Stimulated activated memory B cell treated with anti-CD40 and anti-IgM and Interleukin-4, amounts not matched to agents 10 μg/mL and 1 μg/mL and 100 μg/mL, for 72 hours (primary cell): ENCODE results near the gene MAD1L1.

Source experiments
- ATAC-seq: fragments of 150-1000 bp; cut with Tn5 transposase; 2 replicates; pipeline ENCODE4 v1.10.0; 2021
- H3K27ac Mint-ChIP-seq: one replicate; pipeline ENCODE4 v1.8.0; 2022; ENCODE audit warnings: mild to moderate bottlenecking, mixed read lengths
- H3K27me3 Mint-ChIP-seq: one replicate; pipeline ENCODE4 v1.8.0; 2022; ENCODE audit warnings: mixed read lengths
- H3K36me3 Mint-ChIP-seq: one replicate; pipeline ENCODE4 v1.8.0; 2022; ENCODE audit warnings: mixed read lengths
- H3K4me1 Mint-ChIP-seq: one replicate; pipeline ENCODE4 v1.8.0; 2022; ENCODE audit warnings: mixed read lengths
- H3K4me3 Mint-ChIP-seq: one replicate; pipeline ENCODE4 v1.8.0; 2022; ENCODE audit warnings: mild to moderate bottlenecking, moderate library complexity, mixed read lengths
- H3K9me3 Mint-ChIP-seq: one replicate; pipeline ENCODE4 v1.8.0; 2022; ENCODE audit warnings: mixed read lengths

Gene MAD1L1

GRCh38 chr7:2118056-2118455, 114.7 kb downstream of the MAD1L1 start:
- Mint-ChIP-seq H3K36me3 (peaks cover 57% of the 10 kb centered on the region), H3K27ac (peak overlapping the region; percentile 35), H3K27me3 (no peaks in the 10 kb centered on the region), H3K4me3 (no peak overlapping the region), H3K4me1 (peaks cover 32% of the 10 kb centered on the region), H3K9me3 (peaks cover 5% of the 10 kb centered on the region)
- ATAC-seq: no peak

- Mint-ChIP-seq H3K27me3 (no peaks in the 10 kb centered on the region), H3K36me3 (peaks cover 61% of the 10 kb centered on the region), H3K27ac (peak overlapping the region; percentile 35), H3K4me3 (no peak overlapping the region), H3K4me1 (peaks cover 37% of the 10 kb centered on the region), H3K9me3 (peaks cover 5% of the 10 kb centered on the region)
- no peak for ATAC-seq
These were observed 115.1 kb downstream of the MAD1L1 start for GRCh38 chr7:2117646-2118045.

GRCh38 chr7:2116989-2117591, 115.7 kb downstream of the MAD1L1 start:
- peaks cover 67% of the 10 kb centered on the region for H3K36me3 Mint-ChIP-seq
- peaks cover 5% of the 10 kb centered on the region for H3K9me3 Mint-ChIP-seq
- H3K27me3 Mint-ChIP-seq: no peaks in the 10 kb centered on the region
- H3K4me3 Mint-ChIP-seq: no peak overlapping the region
- peaks cover 42% of the 10 kb centered on the region for H3K4me1 Mint-ChIP-seq
- peak overlapping the region; percentile 35 for H3K27ac Mint-ChIP-seq
- no peak for ATAC-seq

- H3K27ac Mint-ChIP-seq: no peak overlapping the region
- H3K9me3 Mint-ChIP-seq: peaks cover 5% of the 10 kb centered on the region
- peaks cover 49% of the 10 kb centered on the region for H3K4me1 Mint-ChIP-seq
- no peak for ATAC-seq
- no peaks in the 10 kb centered on the region for H3K27me3 Mint-ChIP-seq
- no peak overlapping the region for H3K4me3 Mint-ChIP-seq
- peaks cover 67% of the 10 kb centered on the region for H3K36me3 Mint-ChIP-seq
These were observed 116.3 kb downstream of the MAD1L1 start for GRCh38 chr7:2116448-2116810.

- Mint-ChIP-seq H3K27ac (no peak overlapping the region), H3K27me3 (no peaks in the 10 kb centered on the region), H3K9me3 (peaks cover 5% of the 10 kb centered on the region), H3K36me3 (peaks cover 70% of the 10 kb centered on the region), H3K4me1 (peaks cover 54% of the 10 kb centered on the region), H3K4me3 (no peak overlapping the region)
- no peak for ATAC-seq
These were observed 116.8 kb downstream of the MAD1L1 start for GRCh38 chr7:2115760-2116447.

GRCh38 chr7:2114926-2115759, 117.6 kb downstream of the MAD1L1 start:
- Mint-ChIP-seq H3K4me3 (no peak overlapping the region), H3K4me1 (peaks cover 58% of the 10 kb centered on the region), H3K27ac (peak overlapping the region; percentile 36), H3K36me3 (peaks cover 73% of the 10 kb centered on the region), H3K27me3 (no peaks in the 10 kb centered on the region), H3K9me3 (peaks cover 5% of the 10 kb centered on the region)
- ATAC-seq: no peak

- peaks cover 64% of the 10 kb centered on the region for H3K4me1 Mint-ChIP-seq
- ATAC-seq: no peak
- no peak overlapping the region for H3K27ac Mint-ChIP-seq
- H3K9me3 Mint-ChIP-seq: peaks cover 5% of the 10 kb centered on the region
- no peaks in the 10 kb centered on the region for H3K27me3 Mint-ChIP-seq
- peaks cover 62% of the 10 kb centered on the region for H3K36me3 Mint-ChIP-seq
- no peak overlapping the region for H3K4me3 Mint-ChIP-seq
These were observed 118.7 kb downstream of the MAD1L1 start for GRCh38 chr7:2114052-2114451.

- no peak for ATAC-seq
- peaks cover 54% of the 10 kb centered on the region for H3K36me3 Mint-ChIP-seq
- peaks cover 68% of the 10 kb centered on the region for H3K4me1 Mint-ChIP-seq
- H3K4me3 Mint-ChIP-seq: peak overlapping the region; percentile 61
- peak overlapping the region; percentile 81 for H3K27ac Mint-ChIP-seq
- peaks cover 2% of the 10 kb centered on the region for H3K9me3 Mint-ChIP-seq
- H3K27me3 Mint-ChIP-seq: no peaks in the 10 kb centered on the region
These were observed 120.2 kb downstream of the MAD1L1 start for GRCh38 chr7:2112261-2113198.

- peaks cover 55% of the 10 kb centered on the region for H3K36me3 Mint-ChIP-seq
- H3K27ac Mint-ChIP-seq: peak overlapping the region; percentile 86
- H3K4me3 Mint-ChIP-seq: no peak overlapping the region
- no peaks in the 10 kb centered on the region for H3K9me3 Mint-ChIP-seq
- H3K4me1 Mint-ChIP-seq: peaks cover 68% of the 10 kb centered on the region
- ATAC-seq: no peak
- H3K27me3 Mint-ChIP-seq: no peaks in the 10 kb centered on the region
These were observed 121.2 kb downstream of the MAD1L1 start for GRCh38 chr7:2111568-2111967.

GRCh38 chr7:2110610-2111396, 121.9 kb downstream of the MAD1L1 start:
- H3K27ac Mint-ChIP-seq: peak overlapping the region; percentile 86

GRCh38 chr7:2109936-2110609, 122.7 kb downstream of the MAD1L1 start:
- Mint-ChIP-seq H3K4me3 (peak overlapping the region; percentile 47), H3K36me3 (peaks cover 51% of the 10 kb centered on the region), H3K9me3 (no peaks in the 10 kb centered on the region), H3K27me3 (no peaks in the 10 kb centered on the region), H3K27ac (peak overlapping the region; percentile 86), H3K4me1 (peaks cover 68% of the 10 kb centered on the region)
- peak; percentile 87 for ATAC-seq

More at GRCh38 chr7:2110610-2111396, 121.9 kb downstream of the MAD1L1 start:
- Mint-ChIP-seq H3K4me3 (peak overlapping the region; percentile 47), H3K9me3 (no peaks in the 10 kb centered on the region), H3K4me1 (peaks cover 68% of the 10 kb centered on the region), H3K36me3 (peaks cover 53% of the 10 kb centered on the region), H3K27me3 (no peaks in the 10 kb centered on the region)
- ATAC-seq: no peak

GRCh38 chr7:2109251-2109872, 123.4 kb downstream of the MAD1L1 start:
- H3K27ac Mint-ChIP-seq: peak overlapping the region; percentile 86
- peaks cover 74% of the 10 kb centered on the region for H3K4me1 Mint-ChIP-seq
- H3K36me3 Mint-ChIP-seq: peaks cover 44% of the 10 kb centered on the region

GRCh38 chr7:2108501-2109250, 124.1 kb downstream of the MAD1L1 start:
- no peaks in the 10 kb centered on the region for H3K9me3 Mint-ChIP-seq
- peak overlapping the region; percentile 86 for H3K27ac Mint-ChIP-seq
- peaks cover 76% of the 10 kb centered on the region for H3K4me1 Mint-ChIP-seq
- H3K27me3 Mint-ChIP-seq: no peaks in the 10 kb centered on the region
- H3K4me3 Mint-ChIP-seq: no peak overlapping the region
- H3K36me3 Mint-ChIP-seq: peaks cover 37% of the 10 kb centered on the region
- no peak for ATAC-seq

More at GRCh38 chr7:2109251-2109872, 123.4 kb downstream of the MAD1L1 start:
- no peaks in the 10 kb centered on the region for H3K9me3 Mint-ChIP-seq
- no peak for ATAC-seq
- peak overlapping the region; percentile 47 for H3K4me3 Mint-ChIP-seq
- H3K27me3 Mint-ChIP-seq: no peaks in the 10 kb centered on the region
